Loucy (cell line): ENCODE data around the gene KANSL3.

Experiments used
- EZH2phosphoT487 ChIP-seq: fragments of 200-600 bp; IDR thresholded peaks from 2 replicates; pipeline ENCODE4 v1.6.1; 2018; ENCODE audit warnings: antibody characterized with exemption, mild to moderate bottlenecking, moderate library complexity, borderline replicate concordance
- TF ChIP-seq, protein P1 (sequence below): fragments of 200-600 bp; sonication (generic); conservative IDR thresholded peaks from 2 replicates; pipeline ENCODE4 v1.5.1; 2014; ENCODE audit warnings: mild to moderate bottlenecking, antibody characterized with exemption, low read length

- TF ChIP-seq, protein P1, sequence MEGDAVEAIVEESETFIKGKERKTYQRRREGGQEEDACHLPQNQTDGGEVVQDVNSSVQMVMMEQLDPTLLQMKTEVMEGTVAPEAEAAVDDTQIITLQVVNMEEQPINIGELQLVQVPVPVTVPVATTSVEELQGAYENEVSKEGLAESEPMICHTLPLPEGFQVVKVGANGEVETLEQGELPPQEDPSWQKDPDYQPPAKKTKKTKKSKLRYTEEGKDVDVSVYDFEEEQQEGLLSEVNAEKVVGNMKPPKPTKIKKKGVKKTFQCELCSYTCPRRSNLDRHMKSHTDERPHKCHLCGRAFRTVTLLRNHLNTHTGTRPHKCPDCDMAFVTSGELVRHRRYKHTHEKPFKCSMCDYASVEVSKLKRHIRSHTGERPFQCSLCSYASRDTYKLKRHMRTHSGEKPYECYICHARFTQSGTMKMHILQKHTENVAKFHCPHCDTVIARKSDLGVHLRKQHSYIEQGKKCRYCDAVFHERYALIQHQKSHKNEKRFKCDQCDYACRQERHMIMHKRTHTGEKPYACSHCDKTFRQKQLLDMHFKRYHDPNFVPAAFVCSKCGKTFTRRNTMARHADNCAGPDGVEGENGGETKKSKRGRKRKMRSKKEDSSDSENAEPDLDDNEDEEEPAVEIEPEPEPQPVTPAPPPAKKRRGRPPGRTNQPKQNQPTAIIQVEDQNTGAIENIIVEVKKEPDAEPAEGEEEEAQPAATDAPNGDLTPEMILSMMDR = no peak
- no peak for TF ChIP-seq EZH2phosphoT487
Measured at GRCh38 chr2:96668771-96669170, 30.7 kb upstream of the KANSL3 start.
